Lung (tissue), 12 donors: Measurements from ENCODE around the gene SYNGAP1. TPM values are rescaled to one million over a fixed set of nuclear protein-coding genes. Genes with fewer than 3 reads are reported as not detected.

Experiments used
- ATAC-seq: fragments of 200-7000 bp; cut with Tn5 transposase; one replicate; pipeline ENCODE4 v1.9.1; 2020; ENCODE audit warnings: moderate number of reproducible peaks; ENCODE audit not compliant: insufficient read depth, low FRiP score
- DNase-seq, 3 donors: peaks; one replicate each; pipeline ENCODE4 v3.0.0-alpha.2; 2013 to 2017
- H3K27ac ChIP-seq, 2 donors: one replicate each; pipeline ENCODE4 v1.5.1; 2013; ENCODE audit warnings: mild to moderate bottlenecking in 2 of 2, moderate library complexity in 2 of 2, control low read depth in 1 of 2, inconsistent platforms in 1 of 2, low read depth in 1 of 2, low read length in 1 of 2
- H3K27me3 ChIP-seq, 3 donors: one replicate each; pipeline ENCODE4 v1.5.1; 2013; ENCODE audit warnings: low read length in 2 of 3; ENCODE audit not compliant: control insufficient read depth in 3 of 3, insufficient read depth in 3 of 3
- H3K36me3 ChIP-seq, 4 donors: one replicate each; pipeline ENCODE4 v1.5.1; 2013; ENCODE audit warnings: low read length in 4 of 4, mild to moderate bottlenecking in 1 of 4, moderate library complexity in 1 of 4; ENCODE audit not compliant: control insufficient read depth in 4 of 4, insufficient read depth in 4 of 4
- H3K4me1 ChIP-seq, 5 donors: one replicate each; pipeline ENCODE4 v1.5.1; 2013; ENCODE audit warnings: low read length in 5 of 5, mild to moderate bottlenecking in 2 of 5, moderate library complexity in 1 of 5; ENCODE audit not compliant: control insufficient read depth in 5 of 5, insufficient read depth in 5 of 5
- H3K4me3 ChIP-seq: one replicate; pipeline ENCODE4 v1.5.1; 2013; ENCODE audit warnings: mild to moderate bottlenecking, control low read depth, moderate library complexity
- H3K9ac ChIP-seq, 2 donors: one replicate each; pipeline ENCODE4 v1.5.1; 2013; ENCODE audit warnings: low read length in 2 of 2, control low read depth in 1 of 2; ENCODE audit not compliant: insufficient read depth in 1 of 2
- H3K9me3 ChIP-seq, 4 donors: one replicate each; pipeline ENCODE4 v1.5.1; 2013; ENCODE audit warnings: low read length in 3 of 4, mild to moderate bottlenecking in 1 of 4, moderate library complexity in 1 of 4; ENCODE audit not compliant: control insufficient read depth in 4 of 4, insufficient read depth in 3 of 4
- WGBS, 2 donors: extraction: QIAGEN DNeasy Blood & Tissue Kit; methylation state at CpG; one replicate each; pipeline ENCODE4 v1.1.7; 2013; 5-methylcytosine and 5-hydroxymethylcytosine counted together
- polyA plus RNA-seq, 2 donors: library from polyadenylated mRNA; stranded (reverse); fragments of 200-250 nt; gene quantifications; one replicate each; pipeline ENCODE4 v1.2.1, GENCODE V29; 2013
- total RNA-seq, 2 donors: library from RNA; depleted of rRNA in 1 of 2; stranded (reverse); fragments of >200 nt in 1 of 2; gene quantifications; one replicate each; pipeline ENCODE4 v1.2.1, GENCODE V29; 2014 to 2021
- TF ChIP-seq, protein P1 (sequence below): IDR thresholded peaks from 2 replicates; pipeline ENCODE4 v1.5.1; 2012; ENCODE audit warnings: mild to moderate bottlenecking; ENCODE audit errors: control extremely low read depth, extremely low read depth
- donor health status: control.
- donor health status: control.
- donor health status: Bipolar disorder and iron deficiency.
- donor health status: healthy.
- donor health status: DM: yes; HTN: yes; CAD: no.

SYNGAP1 gene
- total and polyA plus RNA-seq, 4 donors = 9.2 to 32.0 (median 12.0) TPM

DNA sequence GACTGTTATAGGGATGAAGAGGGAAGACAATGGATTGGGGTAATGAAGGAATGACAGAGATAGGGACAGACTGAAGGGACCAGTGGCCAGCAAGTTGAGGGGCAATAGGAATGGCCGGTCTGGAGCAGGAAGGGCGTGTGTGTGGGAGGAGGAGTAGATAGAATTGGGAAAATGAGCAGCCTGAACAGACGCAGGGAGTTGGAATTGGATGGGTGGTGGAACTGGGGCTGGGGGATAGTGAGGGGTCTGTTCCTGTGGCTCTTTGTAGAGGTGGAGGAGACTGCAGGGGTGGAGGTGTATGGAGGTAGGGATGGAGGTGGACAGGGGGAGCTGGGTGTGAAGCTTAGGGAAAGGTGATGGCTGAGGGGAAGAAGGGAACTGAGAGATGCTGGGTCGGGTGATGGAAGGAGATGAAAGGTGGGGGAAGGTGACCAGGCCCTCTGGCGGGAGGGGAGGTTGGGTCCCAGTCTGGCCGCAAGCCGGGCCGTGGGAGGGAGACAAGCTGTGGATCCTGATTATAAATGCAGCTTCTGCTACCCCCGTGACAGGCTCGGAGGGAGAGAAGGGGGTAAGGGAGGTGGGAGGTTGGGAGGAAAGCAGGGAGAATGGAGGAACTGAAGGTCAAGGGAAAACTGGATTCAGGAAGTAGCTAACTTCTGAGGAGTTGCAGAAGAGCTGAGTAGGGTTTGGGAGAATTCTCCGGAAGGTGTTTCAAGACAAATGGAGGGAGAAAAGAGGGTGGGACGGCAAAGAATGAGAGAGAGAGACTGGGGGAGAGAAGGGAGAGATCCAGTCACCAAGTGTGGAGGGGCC lies 5.2 kb downstream of the SYNGAP1 start:
- peaks cover 9 to 37% (median 20%) of the 10 kb centered on the region in 5 donors for H3K4me1 ChIP-seq

DNA sequence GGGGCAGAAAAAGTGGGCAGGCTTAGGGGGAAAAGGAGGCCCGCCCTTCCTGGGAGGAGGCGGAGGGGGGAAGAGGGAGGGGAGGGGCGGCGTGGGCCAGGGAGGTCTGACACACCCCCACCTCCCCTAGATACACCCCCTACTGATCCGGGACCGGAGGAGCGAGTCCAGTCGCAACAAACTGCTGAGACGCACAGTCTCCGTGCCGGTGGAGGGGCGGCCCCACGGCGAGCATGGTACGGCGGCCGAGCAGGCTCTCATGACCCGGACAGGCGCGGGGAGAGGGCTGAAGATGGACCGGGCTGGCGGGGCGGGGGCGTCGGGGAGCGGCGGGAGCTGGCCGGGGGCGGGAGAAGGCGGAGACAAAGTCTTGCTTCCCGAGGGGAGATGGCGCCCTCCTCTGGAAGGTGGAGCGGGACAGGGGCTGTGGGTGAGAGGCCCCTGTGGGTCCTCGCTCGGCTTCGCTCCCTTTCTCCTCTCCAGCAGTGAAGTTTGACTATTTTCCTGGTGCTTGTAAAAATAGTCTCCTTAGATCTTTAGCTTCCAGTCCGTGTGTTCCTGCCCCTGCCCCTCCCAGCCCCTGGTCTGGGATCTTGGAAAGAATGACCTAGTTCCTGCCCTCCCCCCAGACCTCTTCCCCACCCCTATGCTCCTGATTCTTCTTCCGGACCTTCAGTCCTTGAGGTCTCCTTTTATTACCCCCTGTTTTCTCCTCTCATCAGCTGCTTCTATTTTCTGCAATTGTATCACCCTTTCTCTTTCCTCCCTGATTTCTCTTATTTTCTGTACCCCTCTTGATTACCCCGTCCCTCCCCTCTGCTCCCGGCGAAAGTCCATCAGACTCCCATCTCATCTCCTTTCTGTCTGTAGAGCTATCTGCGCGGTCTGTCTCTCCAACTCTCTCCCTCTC lies 6.1 kb downstream of the SYNGAP1 start:
- no peaks in the 10 kb centered on the region for H3K9me3 ChIP-seq
- WGBS, 2 donors = 2 to 4% methylated on average over 24 to 42 of the region's 43 CpGs
- H3K36me3 ChIP-seq = peaks cover 0 to 5% (median 0%) of the 10 kb centered on the region in 4 donors
- TF ChIP-seq, protein P1, sequence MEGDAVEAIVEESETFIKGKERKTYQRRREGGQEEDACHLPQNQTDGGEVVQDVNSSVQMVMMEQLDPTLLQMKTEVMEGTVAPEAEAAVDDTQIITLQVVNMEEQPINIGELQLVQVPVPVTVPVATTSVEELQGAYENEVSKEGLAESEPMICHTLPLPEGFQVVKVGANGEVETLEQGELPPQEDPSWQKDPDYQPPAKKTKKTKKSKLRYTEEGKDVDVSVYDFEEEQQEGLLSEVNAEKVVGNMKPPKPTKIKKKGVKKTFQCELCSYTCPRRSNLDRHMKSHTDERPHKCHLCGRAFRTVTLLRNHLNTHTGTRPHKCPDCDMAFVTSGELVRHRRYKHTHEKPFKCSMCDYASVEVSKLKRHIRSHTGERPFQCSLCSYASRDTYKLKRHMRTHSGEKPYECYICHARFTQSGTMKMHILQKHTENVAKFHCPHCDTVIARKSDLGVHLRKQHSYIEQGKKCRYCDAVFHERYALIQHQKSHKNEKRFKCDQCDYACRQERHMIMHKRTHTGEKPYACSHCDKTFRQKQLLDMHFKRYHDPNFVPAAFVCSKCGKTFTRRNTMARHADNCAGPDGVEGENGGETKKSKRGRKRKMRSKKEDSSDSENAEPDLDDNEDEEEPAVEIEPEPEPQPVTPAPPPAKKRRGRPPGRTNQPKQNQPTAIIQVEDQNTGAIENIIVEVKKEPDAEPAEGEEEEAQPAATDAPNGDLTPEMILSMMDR = peak; percentile 57
- DNase-seq (peak; percentile 89 to 93 (median 91)), ATAC-seq (peak; percentile 79)
- peak overlapping the region; percentile 63 for H3K4me3 ChIP-seq
- peaks cover 9 to 46% (median 27%) of the 10 kb centered on the region in 5 donors for H3K4me1 ChIP-seq
- H3K27ac ChIP-seq = peak overlapping the region; percentile 92 to 93
- peak overlapping the region; percentile 77 to 86 for H3K9ac ChIP-seq
- no peaks in the 10 kb centered on the region for H3K27me3 ChIP-seq

More for the DNA sequence above, 5.2 kb downstream of the SYNGAP1 start:
- H3K9ac ChIP-seq = peak overlapping the region; percentile 83 to 86
- ATAC-seq (no peak), DNase-seq (no peak)
- H3K4me3 ChIP-seq = peak overlapping the region; percentile 38
- H3K36me3 ChIP-seq = peaks cover 0 to 5% (median 0%) of the 10 kb centered on the region in 4 donors
- TF ChIP-seq, protein P1 = no peak
- no peaks in the 10 kb centered on the region for H3K27me3 ChIP-seq
- H3K9me3 ChIP-seq = no peaks in the 10 kb centered on the region
- WGBS, 2 donors = 15 to 18% methylated on average over 12 of the region's 12 CpGs
- peak overlapping the region; percentile 92 to 93 for H3K27ac ChIP-seq

DNA sequence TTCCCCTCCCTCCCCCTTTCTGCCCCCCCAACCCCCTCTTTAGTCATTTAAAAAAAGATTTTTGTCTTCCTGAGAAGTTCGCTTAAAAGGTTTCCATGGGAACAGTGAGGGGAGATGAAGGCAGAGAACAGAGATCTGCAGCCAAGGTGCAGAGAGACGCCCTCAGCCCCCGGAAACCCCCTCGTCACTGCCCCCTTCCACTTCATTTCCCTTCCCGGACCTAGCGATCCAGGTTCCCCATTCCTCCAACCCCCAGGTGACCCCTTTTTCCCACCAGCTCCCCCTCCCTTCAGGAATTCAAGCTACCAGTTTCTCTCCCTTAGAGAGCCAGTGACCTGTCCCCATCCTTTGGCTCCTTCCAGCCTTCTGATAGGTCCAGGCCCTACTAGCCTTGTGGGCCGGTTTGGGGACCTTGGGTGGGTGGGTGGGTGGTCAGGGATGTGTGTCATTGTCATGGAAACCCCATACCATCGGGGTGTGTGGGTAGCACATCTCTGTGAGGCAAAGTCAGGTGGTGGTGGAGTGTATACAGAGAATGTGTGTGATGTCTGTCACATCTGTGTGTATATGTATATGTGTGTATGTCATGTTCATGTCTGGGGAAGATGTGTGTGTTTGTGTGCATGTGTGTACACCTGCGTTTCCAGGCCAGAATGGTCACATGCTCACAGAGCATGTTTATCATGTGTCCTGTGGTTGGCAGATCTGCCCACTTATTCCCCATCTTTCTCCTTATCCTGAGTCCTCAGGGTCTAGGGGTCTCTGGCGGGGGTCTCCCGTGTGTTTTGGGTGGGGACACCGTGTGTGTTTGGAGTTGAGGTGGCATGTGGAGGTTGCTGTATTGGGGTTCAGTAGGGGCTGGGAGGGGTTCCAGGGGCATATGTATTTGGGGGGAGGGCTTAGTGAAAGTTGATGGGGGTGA lies 7.0 kb downstream of the SYNGAP1 start:
- 4 to 5% methylated on average over 12 of the region's 12 CpGs for WGBS, 2 donors
- peak overlapping the region in 1 of 2 donors; percentile 8 for H3K9ac ChIP-seq

More for the DNA sequence above, 7.0 kb downstream of the SYNGAP1 start:
- H3K4me1 ChIP-seq = peaks cover 9 to 51% (median 26%) of the 10 kb centered on the region in 5 donors
- H3K36me3 ChIP-seq = peaks cover 0 to 5% (median 0%) of the 10 kb centered on the region in 4 donors
- TF ChIP-seq, protein P1 = no peak
- H3K4me3 ChIP-seq = peak overlapping the region; percentile 64
- peak overlapping the region; percentile 43 to 93 for H3K27ac ChIP-seq
- no peak for ATAC-seq
- no peaks in the 10 kb centered on the region for H3K27me3 ChIP-seq
- H3K9me3 ChIP-seq = no peaks in the 10 kb centered on the region
- peak in 1 of 3 donors; percentile 12 for DNase-seq
